DND-41 (cell line): ENCODE data around the gene TMOD3.

Experiments
- EZH2 ChIP-seq: IDR thresholded peaks from 3 replicates; pipeline ENCODE4 v1.6.1; 2012; ENCODE audit warnings: borderline replicate concordance, low read depth, mild to moderate bottlenecking, moderate library complexity, low read length, inconsistent platforms; ENCODE audit not compliant: severe bottlenecking
- TF ChIP-seq, protein P1 (sequence below): IDR thresholded peaks from 2 replicates; pipeline ENCODE4 v1.5.1; 2012; ENCODE audit warnings: borderline replicate concordance, low read length, moderate library complexity, mild to moderate bottlenecking; ENCODE audit not compliant: poor library complexity, severe bottlenecking; ENCODE audit errors: extremely low read depth

DNA sequence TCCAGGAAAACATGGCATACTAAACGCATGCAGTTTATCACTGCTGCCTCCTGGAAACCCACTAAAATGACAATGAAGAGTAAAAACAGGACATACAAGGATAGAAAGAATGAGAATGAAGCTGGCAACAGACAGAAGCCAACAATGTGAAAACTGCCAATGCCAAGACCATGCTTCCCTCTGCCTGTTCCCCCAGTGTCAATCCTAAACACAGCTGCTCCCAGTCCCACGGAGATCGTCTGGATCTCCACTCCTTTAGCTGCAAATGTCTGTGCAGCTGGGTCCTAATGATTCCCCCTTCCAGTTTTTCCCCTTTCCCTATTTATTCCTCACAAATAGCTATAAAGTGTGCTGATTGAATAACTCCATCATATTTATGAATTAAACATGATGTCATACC, 126.1 kb downstream of the TMOD3 start:
- TF ChIP-seq, protein P1, sequence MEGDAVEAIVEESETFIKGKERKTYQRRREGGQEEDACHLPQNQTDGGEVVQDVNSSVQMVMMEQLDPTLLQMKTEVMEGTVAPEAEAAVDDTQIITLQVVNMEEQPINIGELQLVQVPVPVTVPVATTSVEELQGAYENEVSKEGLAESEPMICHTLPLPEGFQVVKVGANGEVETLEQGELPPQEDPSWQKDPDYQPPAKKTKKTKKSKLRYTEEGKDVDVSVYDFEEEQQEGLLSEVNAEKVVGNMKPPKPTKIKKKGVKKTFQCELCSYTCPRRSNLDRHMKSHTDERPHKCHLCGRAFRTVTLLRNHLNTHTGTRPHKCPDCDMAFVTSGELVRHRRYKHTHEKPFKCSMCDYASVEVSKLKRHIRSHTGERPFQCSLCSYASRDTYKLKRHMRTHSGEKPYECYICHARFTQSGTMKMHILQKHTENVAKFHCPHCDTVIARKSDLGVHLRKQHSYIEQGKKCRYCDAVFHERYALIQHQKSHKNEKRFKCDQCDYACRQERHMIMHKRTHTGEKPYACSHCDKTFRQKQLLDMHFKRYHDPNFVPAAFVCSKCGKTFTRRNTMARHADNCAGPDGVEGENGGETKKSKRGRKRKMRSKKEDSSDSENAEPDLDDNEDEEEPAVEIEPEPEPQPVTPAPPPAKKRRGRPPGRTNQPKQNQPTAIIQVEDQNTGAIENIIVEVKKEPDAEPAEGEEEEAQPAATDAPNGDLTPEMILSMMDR: no peak
- no peak for TF ChIP-seq EZH2
